ENCODE results near the gene CCDC3. TPM values are rescaled to one million over a fixed set of nuclear protein-coding genes. Genes with fewer than 3 reads are reported as not detected.

CCDC3 gene
- total RNA-seq, 2 donors from 2014 or later: 10.0 to 14.9 TPM

- DNase-seq (ENCODE audit: low spot score): no peak
- H3K36me3 ChIP-seq: no peaks in the 10 kb centered on the region
- H3K27ac ChIP-seq: peak overlapping the region in 1 of 2 donors; percentile 7
- no peaks in the 10 kb centered on the region for H3K27me3 ChIP-seq
- H3K9me3 ChIP-seq: peaks cover 0 to 22% of the 10 kb centered on the region in 2 donors
- H3K4me3 ChIP-seq: no peak overlapping the region
- no peak for TF ChIP-seq CTCF (IDR thresholded peaks at IDR 0.05)
- H3K4me1 ChIP-seq: no peaks in the 10 kb centered on the region
These were observed 113.7 kb downstream of the CCDC3 start for GRCh38 chr10:12887780-12888179.

- H3K36me3 ChIP-seq: no peaks in the 10 kb centered on the region
- H3K9me3 ChIP-seq: no peaks in the 10 kb centered on the region
- no peak overlapping the region for H3K27ac ChIP-seq
- H3K4me1 ChIP-seq: no peaks in the 10 kb centered on the region
- no peak overlapping the region for H3K4me3 ChIP-seq
- H3K27me3 ChIP-seq: no peaks in the 10 kb centered on the region
- no peak for TF ChIP-seq CTCF (IDR thresholded peaks at IDR 0.05)
- no peak for DNase-seq (ENCODE audit: low spot score)
These were observed 116.7 kb downstream of the CCDC3 start for GRCh38 chr10:12884851-12885250.

GRCh38 chr10:12880423-12880822 is 121.1 kb downstream of the CCDC3 start:
- no peak for DNase-seq (ENCODE audit: low spot score)
- H3K36me3 ChIP-seq: no peaks in the 10 kb centered on the region

GRCh38 chr10:12877150-12877549 is 124.4 kb downstream of the CCDC3 start:
- no peaks in the 10 kb centered on the region for H3K4me1 ChIP-seq
- no peaks in the 10 kb centered on the region for H3K36me3 ChIP-seq
- no peak overlapping the region for H3K4me3 ChIP-seq
- no peak for DNase-seq (ENCODE audit: low spot score)
- peaks cover 0 to 6% of the 10 kb centered on the region in 2 donors for H3K9me3 ChIP-seq
- TF ChIP-seq CTCF (IDR thresholded peaks at IDR 0.05): no peak
- H3K27me3 ChIP-seq: no peaks in the 10 kb centered on the region
- H3K27ac ChIP-seq: no peak overlapping the region

More at GRCh38 chr10:12880423-12880822, 121.1 kb downstream of the CCDC3 start:
- Histone ChIP-seq H3K4me1 (no peaks in the 10 kb centered on the region), H3K4me3 (no peak overlapping the region), H3K9me3 (peaks cover 0 to 6% of the 10 kb centered on the region in 2 donors), H3K27me3 (no peaks in the 10 kb centered on the region), H3K27ac (no peak overlapping the region)
- TF ChIP-seq CTCF (IDR thresholded peaks at IDR 0.05): no peak

- TF ChIP-seq CTCF (IDR thresholded peaks at IDR 0.05): no peak
- DNase-seq (ENCODE audit: low spot score): no peak
- no peak overlapping the region for H3K4me3 ChIP-seq
- peaks cover 0 to 6% of the 10 kb centered on the region in 2 donors for H3K9me3 ChIP-seq
- H3K4me1 ChIP-seq: no peaks in the 10 kb centered on the region
- no peak overlapping the region for H3K27ac ChIP-seq
- no peaks in the 10 kb centered on the region for H3K36me3 ChIP-seq
- no peaks in the 10 kb centered on the region for H3K27me3 ChIP-seq
These were observed 125.2 kb downstream of the CCDC3 start for GRCh38 chr10:12876266-12876665.

- H3K36me3 ChIP-seq: no peaks in the 10 kb centered on the region
- H3K27me3 ChIP-seq: no peaks in the 10 kb centered on the region
- no peaks in the 10 kb centered on the region for H3K4me1 ChIP-seq
- H3K27ac ChIP-seq: no peak overlapping the region
- TF ChIP-seq CTCF (IDR thresholded peaks at IDR 0.05): no peak
- DNase-seq (ENCODE audit: low spot score): no peak
- H3K9me3 ChIP-seq: peaks cover 0 to 6% of the 10 kb centered on the region in 2 donors
- H3K4me3 ChIP-seq: no peak overlapping the region
These were observed 126.4 kb downstream of the CCDC3 start for GRCh38 chr10:12875100-12875499.

All from right atrium auricular region (tissue), 2 donors.